Tibial artery (tissue), 4 donors: Measurements from ENCODE around the gene NABP2.
"Not testable (repeated sequence)": the region's sequence is repeated elsewhere in the genome, so short reads cannot be mapped to it uniquely, and the experiment has no call there.

Experiments used
- DNase-seq, 2 donors: peaks; one replicate each; pipeline ENCODE4 v3.0.0-alpha.2; 2019
- H3K27ac ChIP-seq, 2 donors: fragments of 200-600 bp; sonication (generic) in 1 of 2; 1 replicate in 1 of 2; 2 replicates in 1 of 2; pipeline ENCODE4 v1.5.1; 2018 to 2019; ENCODE audit warnings: mild to moderate bottlenecking in 1 of 2
- H3K27me3 ChIP-seq, 2 donors: fragments of 200-600 bp; sonication (generic) in 1 of 2; one replicate each; pipeline versions ENCODE4 v1.5.1 to v1.6.0; 2016 to 2019
- H3K36me3 ChIP-seq, 3 donors: fragments of 200-600 bp; sonication (generic) in 2 of 3; one replicate each; pipeline ENCODE4 v1.5.1; 2016 to 2019; ENCODE audit warnings: mild to moderate bottlenecking in 2 of 3
- H3K4me1 ChIP-seq, 4 donors: fragments of 200-600 bp; sonication (generic) in 2 of 4; 1 replicate in 3 of 4; 2 replicates in 1 of 4; pipeline ENCODE4 v1.5.1; 2016 to 2019
- H3K4me3 ChIP-seq, 2 donors: fragments of 200-600 bp; sonication (generic) in 1 of 2; 1 replicate in 1 of 2; 2 replicates in 1 of 2; pipeline ENCODE4 v1.5.1; 2018 to 2019; ENCODE audit warnings: mild to moderate bottlenecking in 2 of 2
- H3K9me3 ChIP-seq, 3 donors: fragments of 200-600 bp; sonication (generic) in 1 of 3; one replicate each; pipeline ENCODE4 v1.5.1; 2016 to 2019
- intact Hi-C: fragments of 100-400 bp; cut with DNase I; formaldehyde crosslinking; loops from one replicate; pipeline ENCODE4 v1.15.0; 2023; ENCODE audit warnings: low total_unique reads
- TF ChIP-seq, protein P1 (sequence below), 2 experiments: fragments of 200-600 bp in 1 of 2; fragments of 450-650 bp in 1 of 2; IDR thresholded peaks; one replicate each; pipeline ENCODE4 v1.5.1; 2017 to 2019; ENCODE audit warnings: antibody characterized with exemption in 2 of 2, mild to moderate bottlenecking in 1 of 2, moderate library complexity in 1 of 2

Gene NABP2

DNA sequence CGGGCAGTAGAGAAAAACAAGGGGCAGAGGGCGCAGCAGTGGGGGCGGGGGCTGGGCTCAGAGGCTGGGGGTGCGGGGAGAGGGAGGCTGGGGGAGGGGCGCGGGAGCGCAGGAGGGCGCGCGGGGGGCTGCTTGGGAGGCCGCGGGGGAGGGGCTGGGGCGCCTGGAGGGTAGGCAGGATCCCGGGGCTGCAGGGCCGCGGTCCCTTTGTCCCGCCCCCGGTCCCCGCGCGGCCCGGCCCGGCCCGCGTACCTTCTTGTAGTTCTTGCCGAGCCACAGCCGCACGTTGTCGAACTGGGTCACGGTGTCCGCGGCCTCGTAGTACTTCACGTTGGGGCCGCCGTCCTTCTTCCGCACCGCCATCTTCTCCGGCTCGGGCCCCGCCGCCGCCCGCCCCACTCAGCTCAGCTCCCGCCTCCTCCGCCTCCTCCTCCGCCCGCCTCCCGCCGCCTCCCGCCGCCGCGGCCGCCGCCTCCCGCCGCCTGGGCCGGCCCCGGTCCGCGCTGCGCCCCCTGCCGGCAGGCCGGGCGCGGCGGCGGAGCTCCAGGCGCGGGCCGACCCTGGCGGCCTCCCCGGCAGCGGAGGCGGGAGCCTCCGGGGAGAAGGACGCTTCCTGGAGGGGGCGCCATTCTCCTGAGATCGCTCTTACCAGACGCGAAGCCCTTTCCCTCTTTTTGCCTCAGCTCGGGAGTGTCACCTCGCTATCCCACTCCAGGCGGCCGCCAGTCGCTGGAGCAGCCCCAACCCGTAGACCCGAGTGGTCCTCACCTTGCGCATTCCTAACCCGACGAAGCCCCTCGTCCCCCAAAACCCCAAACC lies 34.8 kb upstream of the NABP2 start, which contains the start of gene SMARCC2:
Gene SMARCC2, minus strand, starts transcription at position 385 of the 819 bp plus-strand sequence. Its CDS starts 22 bp downstream, at position 363.
- peaks cover 17 to 30% (median 25%) of the 10 kb centered on the region in 3 donors for H3K36me3 ChIP-seq
- peaks cover 0 to 28% (median 23%) of the 10 kb centered on the region in 4 donors for H3K4me1 ChIP-seq
- H3K27ac ChIP-seq = peak within 1 kb of the TSS; percentile 94 to 99
- no peaks in the 10 kb centered on the region for H3K27me3 ChIP-seq
- intact Hi-C loops = loop anchor here (2.0 kb wide), 1 partner anchor 63 kb away; no protein-coding TSS in a partner anchor
- peak; percentile 86 to 95 for DNase-seq
- H3K9me3 ChIP-seq = no peaks in the 10 kb centered on the region
- H3K4me3 ChIP-seq = peak within 1 kb of the TSS; percentile 92 to 95
- TF ChIP-seq, protein P1, sequence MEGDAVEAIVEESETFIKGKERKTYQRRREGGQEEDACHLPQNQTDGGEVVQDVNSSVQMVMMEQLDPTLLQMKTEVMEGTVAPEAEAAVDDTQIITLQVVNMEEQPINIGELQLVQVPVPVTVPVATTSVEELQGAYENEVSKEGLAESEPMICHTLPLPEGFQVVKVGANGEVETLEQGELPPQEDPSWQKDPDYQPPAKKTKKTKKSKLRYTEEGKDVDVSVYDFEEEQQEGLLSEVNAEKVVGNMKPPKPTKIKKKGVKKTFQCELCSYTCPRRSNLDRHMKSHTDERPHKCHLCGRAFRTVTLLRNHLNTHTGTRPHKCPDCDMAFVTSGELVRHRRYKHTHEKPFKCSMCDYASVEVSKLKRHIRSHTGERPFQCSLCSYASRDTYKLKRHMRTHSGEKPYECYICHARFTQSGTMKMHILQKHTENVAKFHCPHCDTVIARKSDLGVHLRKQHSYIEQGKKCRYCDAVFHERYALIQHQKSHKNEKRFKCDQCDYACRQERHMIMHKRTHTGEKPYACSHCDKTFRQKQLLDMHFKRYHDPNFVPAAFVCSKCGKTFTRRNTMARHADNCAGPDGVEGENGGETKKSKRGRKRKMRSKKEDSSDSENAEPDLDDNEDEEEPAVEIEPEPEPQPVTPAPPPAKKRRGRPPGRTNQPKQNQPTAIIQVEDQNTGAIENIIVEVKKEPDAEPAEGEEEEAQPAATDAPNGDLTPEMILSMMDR (IDR thresholded peaks at IDR 0.05) = peak; percentile 60 to 94

DNA sequence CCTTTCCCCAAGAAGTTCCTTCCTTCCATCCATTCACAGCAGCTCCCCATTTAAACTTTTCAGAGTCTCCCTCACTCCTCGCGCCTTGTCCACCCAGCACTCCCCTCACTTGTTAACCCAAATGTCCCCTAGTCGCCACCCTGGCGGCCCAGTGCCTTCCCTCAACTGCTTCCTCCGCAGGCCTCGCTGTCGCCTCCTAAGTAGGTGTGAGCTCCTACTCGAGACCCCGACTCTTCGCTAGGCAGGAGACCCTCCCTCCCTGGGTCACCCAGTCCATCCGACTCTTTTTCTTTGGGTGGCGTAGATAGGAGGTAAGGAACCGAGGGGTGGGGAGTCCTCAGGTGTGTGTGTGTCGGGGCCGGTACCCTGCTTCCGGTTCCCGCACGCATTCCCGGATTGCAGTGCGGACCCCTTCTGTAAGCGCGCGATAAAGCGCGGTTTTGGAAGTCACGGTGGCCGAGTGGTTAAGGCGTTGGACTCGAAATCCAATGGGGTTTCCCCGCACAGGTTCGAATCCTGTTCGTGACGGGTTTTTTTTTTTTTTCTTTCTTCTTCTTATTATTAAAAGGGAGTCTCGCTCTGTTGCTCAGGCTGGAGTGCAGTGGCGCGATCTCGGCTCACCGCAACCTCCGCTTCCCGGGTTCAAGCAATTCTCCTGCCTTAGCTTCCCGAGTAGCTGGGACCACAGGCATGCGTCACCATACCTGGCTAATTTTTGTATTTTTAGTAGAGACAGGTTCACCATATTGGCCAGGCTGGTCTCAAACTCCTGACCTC lies 34.0 kb upstream of the NABP2 start:
- TF ChIP-seq, protein P1 (IDR thresholded peaks at IDR 0.05) = peak in 1 of 2 experiments; percentile 5
- intact Hi-C loops = loop anchor here (2.0 to 10.0 kb wide), 2 partner anchors 63 to 275 kb away; partner anchors contain the start of gene SPRYD4
- peaks cover 0 to 28% (median 23%) of the 10 kb centered on the region in 4 donors for H3K4me1 ChIP-seq

DNA sequence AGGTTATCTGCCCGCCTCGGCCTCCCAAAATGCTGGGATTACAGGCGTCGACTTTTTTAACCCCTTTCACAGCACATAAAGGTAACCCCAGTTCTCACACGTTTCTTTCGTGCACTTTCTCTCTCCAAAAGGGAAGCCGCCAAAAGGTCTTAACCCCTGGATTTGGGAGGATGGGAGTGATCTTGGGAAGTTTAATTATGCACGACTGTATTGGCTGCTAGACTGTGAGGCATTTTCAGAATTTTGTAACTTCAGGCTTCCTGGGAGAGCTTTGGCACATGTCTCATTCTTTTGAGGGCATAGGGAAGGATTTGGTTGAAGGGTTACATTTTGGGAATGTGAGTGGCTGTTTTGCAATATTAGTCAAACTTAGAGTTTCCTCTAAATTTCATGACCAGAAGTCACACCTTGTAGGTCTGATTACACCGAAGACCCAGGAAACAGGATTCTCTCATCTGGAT lies 33.4 kb upstream of the NABP2 start:
- Histone ChIP-seq H3K36me3 (peaks cover 2 to 16% (median 10%) of the 10 kb centered on the region in 3 donors), H3K27ac (peak overlapping the region; percentile 94 to 99), H3K4me3 (peak overlapping the region; percentile 92 to 95), H3K27me3 (no peaks in the 10 kb centered on the region), H3K9me3 (no peaks in the 10 kb centered on the region), H3K4me1 (peaks cover 0 to 28% (median 23%) of the 10 kb centered on the region in 4 donors)
- TF ChIP-seq, protein P1 (IDR thresholded peaks at IDR 0.05) = no peak
- DNase-seq = no peak
- intact Hi-C loops = loop anchor here (10.0 kb wide), 1 partner anchor 274 kb away; the partner anchor contains the start of gene SPRYD4

More for the DNA sequence above, 34.0 kb upstream of the NABP2 start:
- DNase-seq = peak; percentile 75 to 90
- no peaks in the 10 kb centered on the region for H3K9me3 ChIP-seq
- peaks cover 9 to 22% (median 17%) of the 10 kb centered on the region in 3 donors for H3K36me3 ChIP-seq
- H3K27ac ChIP-seq = peak overlapping the region; percentile 94 to 99
- peak overlapping the region; percentile 92 to 95 for H3K4me3 ChIP-seq
- no peaks in the 10 kb centered on the region for H3K27me3 ChIP-seq

DNA sequence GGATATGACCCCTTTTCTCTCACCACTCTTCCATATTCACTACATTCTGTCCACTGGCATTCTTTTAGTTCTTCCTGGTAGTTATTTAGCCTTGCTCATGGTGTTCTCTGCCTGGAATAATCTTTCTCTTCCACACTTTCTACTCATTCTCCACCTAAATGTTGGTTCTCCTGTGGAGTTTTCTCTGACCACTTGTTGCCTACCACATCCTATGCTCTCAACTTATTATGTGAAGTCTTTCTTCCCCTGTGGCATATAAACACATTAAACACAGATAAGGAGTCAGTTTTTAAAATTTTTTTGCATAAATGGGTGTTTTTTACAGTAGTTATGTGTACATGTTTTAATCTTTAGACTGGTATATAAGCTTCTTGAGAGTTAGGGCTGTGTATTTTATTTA lies 31.6 kb upstream of the NABP2 start:
- DNase-seq = no peak
- Histone ChIP-seq H3K9me3 (no peaks in the 10 kb centered on the region), H3K36me3 (peaks cover 0 to 5% (median 0%) of the 10 kb centered on the region in 3 donors), H3K27ac (no peak overlapping the region), H3K4me3 (no peak overlapping the region), H3K4me1 (peaks cover 0 to 30% (median 17%) of the 10 kb centered on the region in 4 donors), H3K27me3 (no peaks in the 10 kb centered on the region)
- TF ChIP-seq, protein P1 (IDR thresholded peaks at IDR 0.05) = no peak
- intact Hi-C loops = loop anchor here (2.0 to 10.0 kb wide), 2 partner anchors 32 to 272 kb away; partner anchors contain the start of genes NABP2 and SPRYD4

DNA sequence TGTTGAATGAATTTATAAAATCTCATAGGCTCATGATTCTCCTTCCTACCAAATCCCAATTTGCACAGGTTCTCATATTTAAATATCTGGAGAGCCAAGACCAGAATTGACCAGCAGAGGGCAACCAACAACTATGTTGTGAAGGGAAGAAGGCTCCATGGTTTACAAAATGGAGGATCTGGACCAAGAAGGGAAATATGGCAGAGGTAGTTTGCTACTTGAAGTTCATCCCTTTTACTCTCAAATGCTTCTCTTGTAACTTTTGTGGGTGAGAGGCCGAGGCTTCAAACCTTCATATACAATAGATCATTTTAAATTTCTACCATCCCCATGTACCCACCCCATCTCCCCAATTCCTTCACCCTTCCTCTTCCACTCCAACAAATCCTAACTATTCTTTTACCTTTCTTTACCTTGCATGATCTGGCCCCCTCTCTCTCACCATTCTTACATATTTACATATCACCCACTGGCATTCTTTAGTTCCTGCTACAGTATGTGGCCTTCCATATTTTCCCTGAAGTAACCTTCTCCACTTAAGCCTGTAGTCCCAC lies 31.0 kb upstream of the NABP2 start:
- Histone ChIP-seq H3K36me3 (peaks cover 0 to 5% (median 0%) of the 10 kb centered on the region in 3 donors), H3K4me3 (no peak overlapping the region), H3K4me1 (peaks cover 0 to 26% (median 12%) of the 10 kb centered on the region in 4 donors), H3K27ac (no peak overlapping the region), H3K9me3 (no peaks in the 10 kb centered on the region), H3K27me3 (no peaks in the 10 kb centered on the region)
- TF ChIP-seq, protein P1 (IDR thresholded peaks at IDR 0.05) = peak; percentile 72 to 90
- DNase-seq = peak; percentile 78 to 87
- intact Hi-C loops = loop anchor here (2.0 to 10.0 kb wide), 2 partner anchors 32 to 272 kb away; partner anchors contain the start of genes NABP2 and SPRYD4

DNA sequence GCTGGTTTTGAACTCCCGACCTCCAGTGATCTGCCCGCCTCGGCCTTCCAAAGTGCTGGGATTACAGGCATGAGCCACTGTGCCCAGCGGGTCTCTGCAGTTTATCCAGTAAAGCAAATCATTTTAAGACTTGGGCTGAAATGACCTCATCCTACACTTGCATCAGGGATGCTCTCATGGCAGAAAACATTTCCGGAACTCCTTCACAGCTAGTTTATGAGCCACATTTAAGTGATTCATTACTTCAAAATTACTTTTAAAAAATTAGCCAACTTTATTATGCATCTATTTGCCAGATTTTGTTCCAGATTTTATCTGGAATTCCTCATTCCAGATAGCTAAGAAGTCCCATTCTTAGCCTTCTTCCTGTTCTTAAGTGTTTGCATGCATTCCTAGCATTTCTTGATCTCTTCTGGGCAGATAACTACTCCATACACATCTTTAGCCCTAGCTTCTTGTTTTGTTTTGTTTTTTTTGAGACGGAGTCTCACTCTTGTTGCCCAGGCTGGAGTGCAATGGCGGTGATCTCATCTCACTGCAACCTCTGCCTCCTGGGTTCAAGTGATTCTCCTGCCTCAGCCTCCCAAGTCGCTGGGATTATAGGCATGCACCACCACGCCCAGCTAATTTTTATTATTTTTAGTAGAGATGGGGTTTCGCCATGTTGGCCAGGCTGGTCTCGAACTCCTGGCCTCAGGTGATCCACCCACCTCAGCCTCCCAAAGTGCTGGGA lies 27.2 kb upstream of the NABP2 start:
- intact Hi-C loops = loop anchor here (10.0 kb wide), 1 partner anchor 268 kb away; the partner anchor contains the start of gene SPRYD4
- not testable (repeated sequence) for H3K4me3 ChIP-seq, H3K27me3 ChIP-seq, H3K9me3 ChIP-seq, H3K36me3 ChIP-seq
- DNase-seq = peak in 1 of 2 donors; percentile 25
- H3K27ac ChIP-seq = peak overlapping the region in 1 of 2 donors; percentile 16
- peaks cover 0 to 12% (median 0%) of the 10 kb centered on the region in 4 donors for H3K4me1 ChIP-seq
